Measurements from ENCODE around the gene SMC6.

The SMC6 gene

GRCh38 chr2:17718689-17719088, 34.9 kb downstream of the SMC6 start:
- peaks cover 2% of the 10 kb centered on the region; the same call in 1 of the 2 replicates for H3K36me3 ChIP-seq (ENCODE audit: control insufficient read depth, insufficient read depth, low read length)
- WGBS (ENCODE audit: insufficient coverage, insufficient read length): no CpG with 5 or more reads among the region's 5 CpGs

GRCh38 chr2:17717666-17718065, 35.9 kb downstream of the SMC6 start:
- no peak for DNase-seq (ENCODE audit: low read depth, low spot score)
- peaks cover 2% of the 10 kb centered on the region; the same call in 1 of the 2 replicates for H3K36me3 ChIP-seq (ENCODE audit: control insufficient read depth, insufficient read depth, low read length)
- no peaks in the 10 kb centered on the region for H3K27me3 ChIP-seq (ENCODE audit: control insufficient read depth, insufficient read depth, low read length)
- no peaks in the 10 kb centered on the region for H3K4me1 ChIP-seq (ENCODE audit: control insufficient read depth, insufficient read depth, low read length)
- no peaks in the 10 kb centered on the region for H3K9me3 ChIP-seq (ENCODE audit: control insufficient read depth, insufficient read depth, low read length)
- no CpG with 5 or more reads among the region's 4 CpGs for WGBS (ENCODE audit: insufficient coverage, insufficient read length)
- H3K4me3 ChIP-seq (ENCODE audit: low read length): no peak overlapping the region
- H3K27ac ChIP-seq (ENCODE audit: low read length): no peak overlapping the region

More at GRCh38 chr2:17718689-17719088, 34.9 kb downstream of the SMC6 start:
- Histone ChIP-seq H3K9me3 (ENCODE audit: control insufficient read depth, insufficient read depth, low read length) (no peaks in the 10 kb centered on the region), H3K4me1 (ENCODE audit: control insufficient read depth, insufficient read depth, low read length) (no peaks in the 10 kb centered on the region), H3K27me3 (ENCODE audit: control insufficient read depth, insufficient read depth, low read length) (no peaks in the 10 kb centered on the region), H3K4me3 (ENCODE audit: low read length) (no peak overlapping the region), H3K27ac (ENCODE audit: low read length) (no peak overlapping the region)
- DNase-seq (ENCODE audit: low read depth, low spot score): no peak

- WGBS (ENCODE audit: insufficient coverage, insufficient read length): no CpG with 5 or more reads among the region's 1 CpG
- Histone ChIP-seq H3K4me3 (ENCODE audit: low read length) (no peak overlapping the region), H3K27me3 (ENCODE audit: control insufficient read depth, insufficient read depth, low read length) (no peaks in the 10 kb centered on the region), H3K36me3 (ENCODE audit: control insufficient read depth, insufficient read depth, low read length) (peaks cover 4% of the 10 kb centered on the region; the same call in 1 of the 2 replicates), H3K9me3 (ENCODE audit: control insufficient read depth, insufficient read depth, low read length) (no peaks in the 10 kb centered on the region), H3K27ac (ENCODE audit: low read length) (no peak overlapping the region), H3K4me1 (ENCODE audit: control insufficient read depth, insufficient read depth, low read length) (no peaks in the 10 kb centered on the region)
- no peak for DNase-seq (ENCODE audit: low read depth, low spot score)
Measured at GRCh38 chr2:17713291-17713690, 40.3 kb downstream of the SMC6 start.

- no peaks in the 10 kb centered on the region for H3K27me3 ChIP-seq (ENCODE audit: control insufficient read depth, insufficient read depth, low read length)
- peaks cover 4% of the 10 kb centered on the region; the same call in 1 of the 2 replicates for H3K36me3 ChIP-seq (ENCODE audit: control insufficient read depth, insufficient read depth, low read length)
- no peak overlapping the region for H3K27ac ChIP-seq (ENCODE audit: low read length)
- no peak for DNase-seq (ENCODE audit: low read depth, low spot score)
- no peak overlapping the region for H3K4me3 ChIP-seq (ENCODE audit: low read length)
- no CpG with 5 or more reads among the region's 9 CpGs for WGBS (ENCODE audit: insufficient coverage, insufficient read length)
- no peaks in the 10 kb centered on the region for H3K4me1 ChIP-seq (ENCODE audit: control insufficient read depth, insufficient read depth, low read length)
- H3K9me3 ChIP-seq (ENCODE audit: control insufficient read depth, insufficient read depth, low read length): no peaks in the 10 kb centered on the region
Measured at GRCh38 chr2:17710547-17711248, 42.9 kb downstream of the SMC6 start.

- peaks cover 4% of the 10 kb centered on the region; the same call in 1 of the 2 replicates for H3K36me3 ChIP-seq (ENCODE audit: control insufficient read depth, insufficient read depth, low read length)
- no peak overlapping the region for H3K27ac ChIP-seq (ENCODE audit: low read length)
- no peaks in the 10 kb centered on the region for H3K27me3 ChIP-seq (ENCODE audit: control insufficient read depth, insufficient read depth, low read length)
- DNase-seq (ENCODE audit: low read depth, low spot score): no peak
- H3K4me3 ChIP-seq (ENCODE audit: low read length): no peak overlapping the region
- H3K9me3 ChIP-seq (ENCODE audit: control insufficient read depth, insufficient read depth, low read length): no peaks in the 10 kb centered on the region
- no CpG with 5 or more reads among the region's 2 CpGs for WGBS (ENCODE audit: insufficient coverage, insufficient read length)
- no peaks in the 10 kb centered on the region for H3K4me1 ChIP-seq (ENCODE audit: control insufficient read depth, insufficient read depth, low read length)
Measured at GRCh38 chr2:17709897-17710296, 43.7 kb downstream of the SMC6 start.

GRCh38 chr2:17708501-17708900, 45.1 kb downstream of the SMC6 start:
- Histone ChIP-seq H3K36me3 (ENCODE audit: control insufficient read depth, insufficient read depth, low read length) (peaks cover 2% of the 10 kb centered on the region; the same call in 1 of the 2 replicates), H3K4me1 (ENCODE audit: control insufficient read depth, insufficient read depth, low read length) (no peaks in the 10 kb centered on the region), H3K4me3 (ENCODE audit: low read length) (no peak overlapping the region), H3K27me3 (ENCODE audit: control insufficient read depth, insufficient read depth, low read length) (no peaks in the 10 kb centered on the region), H3K27ac (ENCODE audit: low read length) (no peak overlapping the region), H3K9me3 (ENCODE audit: control insufficient read depth, insufficient read depth, low read length) (no peaks in the 10 kb centered on the region)
- no peak for DNase-seq (ENCODE audit: low read depth, low spot score)
- no CpG with 5 or more reads among the region's 1 CpG for WGBS (ENCODE audit: insufficient coverage, insufficient read length)

GRCh38 chr2:17706845-17707244, 46.8 kb downstream of the SMC6 start:
- no peak for DNase-seq (ENCODE audit: low read depth, low spot score)
- peaks cover 5% of the 10 kb centered on the region; the same call in 1 of the 2 replicates for H3K36me3 ChIP-seq (ENCODE audit: control insufficient read depth, insufficient read depth, low read length)
- H3K9me3 ChIP-seq (ENCODE audit: control insufficient read depth, insufficient read depth, low read length): no peaks in the 10 kb centered on the region
- no CpG with 5 or more reads among the region's 4 CpGs for WGBS (ENCODE audit: insufficient coverage, insufficient read length)
- no peak overlapping the region for H3K4me3 ChIP-seq (ENCODE audit: low read length)
- no peaks in the 10 kb centered on the region for H3K27me3 ChIP-seq (ENCODE audit: control insufficient read depth, insufficient read depth, low read length)
- no peak overlapping the region for H3K27ac ChIP-seq (ENCODE audit: low read length)
- no peaks in the 10 kb centered on the region for H3K4me1 ChIP-seq (ENCODE audit: control insufficient read depth, insufficient read depth, low read length)

GRCh38 chr2:17690776-17691175, 62.8 kb downstream of the SMC6 start:
- H3K4me1 ChIP-seq (ENCODE audit: control insufficient read depth, insufficient read depth, low read length): no peaks in the 10 kb centered on the region
- H3K27ac ChIP-seq (ENCODE audit: low read length): no peak overlapping the region
- H3K4me3 ChIP-seq (ENCODE audit: low read length): no peak overlapping the region
- no peak for DNase-seq (ENCODE audit: low read depth, low spot score)
- H3K36me3 ChIP-seq (ENCODE audit: control insufficient read depth, insufficient read depth, low read length): peaks cover 3% of the 10 kb centered on the region; the same call in 1 of the 2 replicates
- H3K27me3 ChIP-seq (ENCODE audit: control insufficient read depth, insufficient read depth, low read length): no peaks in the 10 kb centered on the region
- no peaks in the 10 kb centered on the region for H3K9me3 ChIP-seq (ENCODE audit: control insufficient read depth, insufficient read depth, low read length)
- WGBS (ENCODE audit: insufficient coverage, insufficient read length): no CpG with 5 or more reads among the region's 7 CpGs

GRCh38 chr2:17689010-17689409, 64.6 kb downstream of the SMC6 start:
- no peaks in the 10 kb centered on the region for H3K9me3 ChIP-seq (ENCODE audit: control insufficient read depth, insufficient read depth, low read length)
- no CpG with 5 or more reads among the region's 6 CpGs for WGBS (ENCODE audit: insufficient coverage, insufficient read length)
- no peak for DNase-seq (ENCODE audit: low read depth, low spot score)
- no peaks in the 10 kb centered on the region for H3K27me3 ChIP-seq (ENCODE audit: control insufficient read depth, insufficient read depth, low read length)
- H3K36me3 ChIP-seq (ENCODE audit: control insufficient read depth, insufficient read depth, low read length): peaks cover 1% of the 10 kb centered on the region; the same call in 1 of the 2 replicates
- no peak overlapping the region for H3K4me3 ChIP-seq (ENCODE audit: low read length)
- H3K27ac ChIP-seq (ENCODE audit: low read length): no peak overlapping the region
- H3K4me1 ChIP-seq (ENCODE audit: control insufficient read depth, insufficient read depth, low read length): no peaks in the 10 kb centered on the region

GRCh38 chr2:17688600-17688999, 65.0 kb downstream of the SMC6 start:
- no peaks in the 10 kb centered on the region for H3K4me1 ChIP-seq (ENCODE audit: control insufficient read depth, insufficient read depth, low read length)
- no peak for DNase-seq (ENCODE audit: low read depth, low spot score)
- H3K36me3 ChIP-seq (ENCODE audit: control insufficient read depth, insufficient read depth, low read length): no peaks in the 10 kb centered on the region
- H3K4me3 ChIP-seq (ENCODE audit: low read length): no peak overlapping the region
- WGBS (ENCODE audit: insufficient coverage, insufficient read length): no CpG with 5 or more reads among the region's 1 CpG
- H3K9me3 ChIP-seq (ENCODE audit: control insufficient read depth, insufficient read depth, low read length): no peaks in the 10 kb centered on the region
- no peaks in the 10 kb centered on the region for H3K27me3 ChIP-seq (ENCODE audit: control insufficient read depth, insufficient read depth, low read length)
- no peak overlapping the region for H3K27ac ChIP-seq (ENCODE audit: low read length)

- WGBS (ENCODE audit: insufficient coverage, insufficient read length): no CpG with 5 or more reads among the region's 2 CpGs
- no peak for DNase-seq (ENCODE audit: low read depth, low spot score)
- Histone ChIP-seq H3K4me3 (ENCODE audit: low read length) (no peak overlapping the region), H3K36me3 (ENCODE audit: control insufficient read depth, insufficient read depth, low read length) (no peaks in the 10 kb centered on the region; the same call in 1 of the 2 replicates), H3K4me1 (ENCODE audit: control insufficient read depth, insufficient read depth, low read length) (no peaks in the 10 kb centered on the region), H3K27ac (ENCODE audit: low read length) (no peak overlapping the region), H3K9me3 (ENCODE audit: control insufficient read depth, insufficient read depth, low read length) (no peaks in the 10 kb centered on the region), H3K27me3 (ENCODE audit: control insufficient read depth, insufficient read depth, low read length) (no peaks in the 10 kb centered on the region)
Measured at GRCh38 chr2:17683981-17684380, 69.6 kb downstream of the SMC6 start.

Measured in iPS DF 6.9 (cell line).